ENCODE measurements around the gene AGBL4.

Gene AGBL4

GRCh38 chr1:49111931-49112330 lies 911.8 kb downstream of the AGBL4 start:
- FAIRE-seq = no peak
- DNase-seq (ENCODE audit: insufficient read length, low spot score) = no peak
- TF ChIP-seq POLR2A (IDR thresholded peaks at IDR 0.05; ENCODE audit: low read depth, low read length) (no peak), PAX5 (IDR thresholded peaks at IDR 0.05; ENCODE audit: insufficient read depth, low read length, severe bottlenecking) (no peak), POU2F2 (IDR thresholded peaks at IDR 0.05; ENCODE audit: low read depth, low read length) (no peak), TAF1 (IDR thresholded peaks at IDR 0.05; ENCODE audit: low read depth, low read length) (no peak), POLR2AphosphoS5 (IDR thresholded peaks at IDR 0.05; ENCODE audit: low read depth, low read length) (no peak), SPI1 (IDR thresholded peaks at IDR 0.05; ENCODE audit: low read depth, low read length) (no peak)

- no peak for TF ChIP-seq POLR2AphosphoS5 (IDR thresholded peaks at IDR 0.05; ENCODE audit: low read depth, low read length)
- no peak for TF ChIP-seq SPI1 (IDR thresholded peaks at IDR 0.05; ENCODE audit: low read depth, low read length)
- no peak for TF ChIP-seq POLR2A (IDR thresholded peaks at IDR 0.05; ENCODE audit: low read depth, low read length)
- TF ChIP-seq POU2F2 (IDR thresholded peaks at IDR 0.05; ENCODE audit: low read depth, low read length) = no peak
- DNase-seq (ENCODE audit: insufficient read length, low spot score) (no peak), FAIRE-seq (no peak)
Measured at GRCh38 chr1:49106445-49106844, 917.3 kb downstream of the AGBL4 start.

DNA sequence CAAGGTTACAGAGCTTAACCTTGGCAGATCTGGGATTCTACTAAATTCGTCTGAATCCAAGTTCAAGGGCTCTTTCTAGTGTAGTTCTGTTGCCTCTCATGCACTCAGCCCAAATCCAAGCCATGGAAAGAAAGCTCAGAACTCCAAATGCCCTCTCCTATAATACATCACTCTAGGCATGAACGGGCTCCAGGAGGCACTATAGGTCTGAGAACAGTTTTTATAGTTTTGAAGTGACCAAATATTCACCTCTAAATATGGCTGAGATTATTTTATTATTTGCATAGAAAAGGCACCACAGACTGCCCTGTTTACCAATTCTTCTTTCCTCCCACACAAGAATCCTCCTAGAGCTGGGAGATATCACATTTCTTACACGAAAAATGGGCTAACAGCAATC lies 919.2 kb downstream of the AGBL4 start:
- FAIRE-seq = no peak
- no peak for DNase-seq (ENCODE audit: insufficient read length, low spot score)
- TF ChIP-seq POLR2A (IDR thresholded peaks at IDR 0.05; ENCODE audit: low read depth, low read length) (no peak), SPI1 (IDR thresholded peaks at IDR 0.05; ENCODE audit: low read depth, low read length) (no peak), POU2F2 (IDR thresholded peaks at IDR 0.05; ENCODE audit: low read depth, low read length) (no peak), POLR2AphosphoS5 (IDR thresholded peaks at IDR 0.05; ENCODE audit: low read depth, low read length) (no peak), TAF1 (IDR thresholded peaks at IDR 0.05; ENCODE audit: low read depth, low read length) (no peak), PAX5 (IDR thresholded peaks at IDR 0.05; ENCODE audit: insufficient read depth, low read length, severe bottlenecking) (no peak)

DNA sequence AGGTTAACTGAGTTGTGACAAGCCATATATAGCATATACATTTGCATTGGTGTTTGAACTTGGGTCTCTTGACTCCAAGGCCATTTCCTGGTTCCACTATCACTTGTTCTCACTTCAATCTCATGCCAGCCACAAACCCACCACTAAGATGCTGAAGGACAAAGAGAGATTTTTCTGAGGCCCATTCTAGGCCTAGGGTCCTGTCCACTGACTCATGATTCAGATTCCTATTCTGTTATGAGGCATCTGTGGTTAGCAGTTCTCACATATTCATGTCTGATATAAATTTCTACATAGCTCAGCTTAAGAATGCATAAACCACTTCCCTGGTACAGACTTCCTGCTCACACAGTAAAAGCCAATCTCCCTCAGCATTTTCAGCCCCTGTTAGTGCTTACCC lies 921.0 kb downstream of the AGBL4 start:
- FAIRE-seq = no peak
- no peak for DNase-seq (ENCODE audit: insufficient read length, low spot score)
- TF ChIP-seq POU2F2 (IDR thresholded peaks at IDR 0.05; ENCODE audit: low read depth, low read length) (no peak), SPI1 (IDR thresholded peaks at IDR 0.05; ENCODE audit: low read depth, low read length) (no peak), TAF1 (IDR thresholded peaks at IDR 0.05; ENCODE audit: low read depth, low read length) (no peak), POLR2AphosphoS5 (IDR thresholded peaks at IDR 0.05; ENCODE audit: low read depth, low read length) (no peak), PAX5 (IDR thresholded peaks at IDR 0.05; ENCODE audit: insufficient read depth, low read length, severe bottlenecking) (no peak), POLR2A (IDR thresholded peaks at IDR 0.05; ENCODE audit: low read depth, low read length) (no peak)

DNA sequence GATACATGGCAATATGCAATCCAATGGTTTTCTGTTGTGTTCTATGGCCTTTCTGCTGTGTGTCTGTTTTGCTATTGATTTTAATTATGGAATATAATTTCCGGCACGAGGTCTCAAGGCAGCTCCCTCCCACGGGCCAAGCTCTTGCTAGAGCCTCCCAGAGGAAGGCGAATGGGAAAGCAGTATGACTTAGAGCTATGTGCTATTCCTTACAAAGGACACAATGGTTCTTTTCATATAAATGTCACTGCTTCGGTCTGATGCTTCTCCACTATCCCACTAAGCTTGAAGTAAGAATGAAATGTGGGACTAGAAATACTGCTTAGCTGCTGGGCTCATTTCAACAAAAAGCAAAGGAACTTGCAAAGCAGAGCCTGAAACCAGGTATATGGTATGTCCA lies 924.9 kb downstream of the AGBL4 start:
- FAIRE-seq = no peak

DNA sequence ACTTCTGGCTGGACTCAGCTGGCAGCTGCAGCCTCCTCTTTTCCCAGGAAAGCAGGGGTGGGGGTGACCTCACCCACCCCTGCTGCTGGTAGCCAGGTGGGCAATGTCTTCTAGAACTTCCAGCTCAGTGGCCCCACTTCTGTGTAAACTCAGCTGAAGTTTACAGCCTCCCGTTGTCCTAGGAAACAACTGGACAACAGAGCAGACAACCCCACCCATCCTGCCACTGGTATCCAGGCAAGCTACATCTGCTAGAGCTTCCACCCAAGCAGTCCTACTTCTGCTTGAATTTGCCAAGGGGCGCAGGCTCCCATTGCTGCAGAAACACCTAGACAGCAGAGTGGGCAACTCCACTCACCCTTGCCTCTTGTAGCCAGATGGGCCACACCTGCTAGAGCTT lies 937.4 kb downstream of the AGBL4 start:
- no peak for TF ChIP-seq POLR2A (IDR thresholded peaks at IDR 0.05; ENCODE audit: low read depth, low read length)
- no peak for TF ChIP-seq TAF1 (IDR thresholded peaks at IDR 0.05; ENCODE audit: low read depth, low read length)
- no peak for TF ChIP-seq PAX5 (IDR thresholded peaks at IDR 0.05; ENCODE audit: insufficient read depth, low read length, severe bottlenecking)
- no peak for TF ChIP-seq SPI1 (IDR thresholded peaks at IDR 0.05; ENCODE audit: low read depth, low read length)
- no peak for TF ChIP-seq POU2F2 (IDR thresholded peaks at IDR 0.05; ENCODE audit: low read depth, low read length)
- no peak for TF ChIP-seq POLR2AphosphoS5 (IDR thresholded peaks at IDR 0.05; ENCODE audit: low read depth, low read length)
- FAIRE-seq = no peak
- DNase-seq (ENCODE audit: insufficient read length, low spot score) = no peak

More for the DNA sequence above, 924.9 kb downstream of the AGBL4 start:
- no peak for TF ChIP-seq POU2F2 (IDR thresholded peaks at IDR 0.05; ENCODE audit: low read depth, low read length)
- no peak for TF ChIP-seq POLR2AphosphoS5 (IDR thresholded peaks at IDR 0.05; ENCODE audit: low read depth, low read length)
- no peak for TF ChIP-seq TAF1 (IDR thresholded peaks at IDR 0.05; ENCODE audit: low read depth, low read length)
- TF ChIP-seq PAX5 (IDR thresholded peaks at IDR 0.05; ENCODE audit: insufficient read depth, low read length, severe bottlenecking) = no peak
- no peak for DNase-seq (ENCODE audit: insufficient read length, low spot score)

DNA sequence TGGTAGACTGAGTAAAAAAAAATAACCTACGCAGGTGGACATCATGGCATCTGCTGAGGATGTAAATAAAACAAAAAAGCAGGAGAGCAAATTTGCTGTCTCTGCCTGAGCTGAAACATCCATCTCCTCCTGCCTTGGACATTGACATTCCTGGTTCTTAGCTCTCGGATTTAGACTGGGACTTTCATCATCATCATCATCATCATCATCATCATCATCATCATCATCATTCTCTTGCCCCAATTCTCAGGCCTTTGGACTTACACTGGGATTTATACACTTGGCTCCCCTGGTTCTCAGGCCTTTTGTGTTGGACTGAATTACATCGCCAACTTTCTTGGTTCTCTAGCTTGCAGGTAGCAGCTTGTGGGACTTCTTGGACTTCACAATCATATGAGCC lies 938.7 kb downstream of the AGBL4 start:
- FAIRE-seq (no peak), DNase-seq (ENCODE audit: insufficient read length, low spot score) (no peak)
- TF ChIP-seq POLR2A (IDR thresholded peaks at IDR 0.05; ENCODE audit: low read depth, low read length) (no peak), PAX5 (IDR thresholded peaks at IDR 0.05; ENCODE audit: insufficient read depth, low read length, severe bottlenecking) (no peak), SPI1 (IDR thresholded peaks at IDR 0.05; ENCODE audit: low read depth, low read length) (no peak), TAF1 (IDR thresholded peaks at IDR 0.05; ENCODE audit: low read depth, low read length) (no peak), POU2F2 (IDR thresholded peaks at IDR 0.05; ENCODE audit: low read depth, low read length) (no peak), POLR2AphosphoS5 (IDR thresholded peaks at IDR 0.05; ENCODE audit: low read depth, low read length) (no peak)

GRCh38 chr1:49060766-49061165 lies 963.0 kb downstream of the AGBL4 start:
- no peak for FAIRE-seq
- TF ChIP-seq POU2F2 (IDR thresholded peaks at IDR 0.05; ENCODE audit: low read depth, low read length) (no peak), POLR2A (IDR thresholded peaks at IDR 0.05; ENCODE audit: low read depth, low read length) (no peak), POLR2AphosphoS5 (IDR thresholded peaks at IDR 0.05; ENCODE audit: low read depth, low read length) (no peak), PAX5 (IDR thresholded peaks at IDR 0.05; ENCODE audit: insufficient read depth, low read length, severe bottlenecking) (no peak), SPI1 (IDR thresholded peaks at IDR 0.05; ENCODE audit: low read depth, low read length) (no peak), TAF1 (IDR thresholded peaks at IDR 0.05; ENCODE audit: low read depth, low read length) (no peak)
- no peak for DNase-seq (ENCODE audit: insufficient read length, low spot score)

DNA sequence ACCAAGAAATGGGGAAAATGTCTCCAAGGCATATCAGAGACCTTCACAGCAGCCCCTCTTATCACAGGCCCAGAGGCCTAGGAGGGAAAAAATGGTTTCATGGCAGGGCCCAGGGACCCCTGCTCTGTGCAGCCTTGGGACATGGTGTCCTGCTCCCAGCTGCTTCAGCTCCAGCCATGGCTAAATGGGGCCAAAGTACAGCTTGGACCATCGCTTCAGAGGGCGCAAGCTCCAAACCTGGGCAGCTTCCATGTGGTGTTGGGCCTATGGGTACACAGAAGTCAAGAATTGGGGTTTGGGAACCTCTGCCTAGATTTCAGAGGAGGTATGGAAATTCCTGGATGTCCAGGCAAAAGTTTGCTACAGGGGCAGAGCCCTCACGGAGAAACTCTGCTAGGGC lies 964.7 kb downstream of the AGBL4 start:
- no peak for TF ChIP-seq POLR2AphosphoS5 (IDR thresholded peaks at IDR 0.05; ENCODE audit: low read depth, low read length)
- TF ChIP-seq TAF1 (IDR thresholded peaks at IDR 0.05; ENCODE audit: low read depth, low read length) = no peak
- TF ChIP-seq PAX5 (IDR thresholded peaks at IDR 0.05; ENCODE audit: insufficient read depth, low read length, severe bottlenecking) = no peak
- TF ChIP-seq SPI1 (IDR thresholded peaks at IDR 0.05; ENCODE audit: low read depth, low read length) = no peak
- TF ChIP-seq POU2F2 (IDR thresholded peaks at IDR 0.05; ENCODE audit: low read depth, low read length) = no peak
- no peak for TF ChIP-seq POLR2A (IDR thresholded peaks at IDR 0.05; ENCODE audit: low read depth, low read length)
- FAIRE-seq = no peak
- no peak for DNase-seq (ENCODE audit: insufficient read length, low spot score)

- no peak for DNase-seq (ENCODE audit: insufficient read length, low spot score)
- no peak for FAIRE-seq
- TF ChIP-seq POLR2A (IDR thresholded peaks at IDR 0.05; ENCODE audit: low read depth, low read length) (no peak), POU2F2 (IDR thresholded peaks at IDR 0.05; ENCODE audit: low read depth, low read length) (no peak)
Measured at GRCh38 chr1:49052102-49052501, 971.7 kb downstream of the AGBL4 start.
